NB4 (cell line): ENCODE results near the gene ARID3A.

Source experiments
- CTCF ChIP-seq: IDR thresholded peaks from one replicate; pipeline ENCODE4 v1.5.1; 2012; ENCODE audit warnings: low read depth, low read length
- MYC ChIP-seq: IDR thresholded peaks from 2 replicates; pipeline ENCODE4 v1.6.1; 2011; ENCODE audit warnings: low read depth, low read length
- POLR2A ChIP-seq: IDR thresholded peaks from 2 replicates; pipeline ENCODE4 v1.6.1; 2011; ENCODE audit warnings: mild to moderate bottlenecking; ENCODE audit not compliant: insufficient read length; ENCODE audit errors: extremely low read depth

- no peak for TF ChIP-seq MYC
- no peak for TF ChIP-seq CTCF
- no peak for TF ChIP-seq POLR2A
These were observed 23.2 kb upstream of the ARID3A start for GRCh38 chr19:902446-903226.
